Measurements from ENCODE around the gene TBX21. TPM values are rescaled to one million over a fixed set of nuclear protein-coding genes. Genes with fewer than 3 reads are reported as not detected.
"Not testable (repeated sequence)": the region's sequence is repeated elsewhere in the genome, so short reads cannot be mapped to it uniquely, and the experiment has no call there.

The TBX21 gene
- total RNA-seq, 1 experiment from 2014 or later: not detected

DNA sequence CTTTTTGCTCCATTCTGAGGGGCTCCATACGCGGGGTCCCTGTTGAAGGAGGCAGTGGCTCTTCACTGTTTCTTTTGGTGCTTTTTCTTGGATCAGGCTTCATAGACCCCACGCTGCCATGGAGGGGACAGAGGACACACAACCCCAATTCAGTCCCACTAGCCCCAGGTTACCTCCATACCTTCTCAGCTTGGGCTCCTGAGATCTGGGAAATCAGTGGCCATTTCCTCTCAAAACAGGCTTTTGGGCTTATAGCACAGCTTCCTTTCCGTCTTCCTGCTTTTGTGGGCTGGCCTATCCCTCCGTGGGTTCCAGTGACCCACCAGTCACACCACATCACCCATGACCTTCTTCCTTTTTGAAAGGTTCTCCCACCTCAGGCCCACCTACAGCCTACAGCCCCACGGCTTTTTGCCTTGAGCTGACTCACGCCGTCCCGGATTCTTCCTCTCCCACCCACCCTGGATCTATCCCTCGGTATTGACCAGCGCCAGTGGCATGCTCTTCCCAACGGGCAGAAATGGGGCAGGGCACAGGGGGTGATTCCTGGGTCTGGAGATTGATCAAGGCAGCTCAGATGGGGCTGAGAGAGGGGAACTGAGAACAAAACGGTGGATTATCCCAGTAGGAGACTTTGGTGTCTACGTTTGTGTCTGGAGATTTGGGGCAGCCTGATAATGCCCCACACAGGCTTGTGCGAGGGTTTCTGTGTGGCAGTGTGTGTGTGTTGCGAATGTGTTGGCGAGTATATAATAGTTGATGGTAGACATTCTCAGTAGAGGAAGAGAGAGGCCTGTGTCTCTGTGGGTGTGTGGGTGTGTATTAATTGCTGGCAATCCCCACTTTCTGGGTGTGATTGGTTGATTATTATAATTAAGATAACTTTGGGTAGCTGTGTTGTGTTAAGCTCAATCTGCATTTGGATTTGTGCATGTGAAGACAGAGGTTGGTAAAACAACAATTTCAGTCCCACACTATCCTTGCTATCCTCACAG, 3.8 kb downstream of the TBX21 start:
- DNase-seq (ENCODE audit: unreplicated experiment): no peak
- Mint-ChIP-seq H3K4me1 (ENCODE audit: insufficient read depth, unreplicated experiment) (no peaks in the 10 kb centered on the region), H3K9me3 (ENCODE audit: unreplicated experiment) (no peaks in the 10 kb centered on the region), H3K4me3 (ENCODE audit: unreplicated experiment) (no peak overlapping the region), H3K27ac (ENCODE audit: low read depth, unreplicated experiment) (no peak overlapping the region), H3K36me3 (ENCODE audit: insufficient read depth, unreplicated experiment) (no peaks in the 10 kb centered on the region), H3K27me3 (ENCODE audit: insufficient read depth, unreplicated experiment) (peaks cover 46% of the 10 kb centered on the region)
- BruUV-seq (replicated peaks): no TSS peak
- ChIA-PET CTCF (no interaction called here), POLR2A (no interaction called here)
- intact Hi-C loops (cut with micrococcal nuclease): no loop called here
- TF ChIP-seq, protein P1, sequence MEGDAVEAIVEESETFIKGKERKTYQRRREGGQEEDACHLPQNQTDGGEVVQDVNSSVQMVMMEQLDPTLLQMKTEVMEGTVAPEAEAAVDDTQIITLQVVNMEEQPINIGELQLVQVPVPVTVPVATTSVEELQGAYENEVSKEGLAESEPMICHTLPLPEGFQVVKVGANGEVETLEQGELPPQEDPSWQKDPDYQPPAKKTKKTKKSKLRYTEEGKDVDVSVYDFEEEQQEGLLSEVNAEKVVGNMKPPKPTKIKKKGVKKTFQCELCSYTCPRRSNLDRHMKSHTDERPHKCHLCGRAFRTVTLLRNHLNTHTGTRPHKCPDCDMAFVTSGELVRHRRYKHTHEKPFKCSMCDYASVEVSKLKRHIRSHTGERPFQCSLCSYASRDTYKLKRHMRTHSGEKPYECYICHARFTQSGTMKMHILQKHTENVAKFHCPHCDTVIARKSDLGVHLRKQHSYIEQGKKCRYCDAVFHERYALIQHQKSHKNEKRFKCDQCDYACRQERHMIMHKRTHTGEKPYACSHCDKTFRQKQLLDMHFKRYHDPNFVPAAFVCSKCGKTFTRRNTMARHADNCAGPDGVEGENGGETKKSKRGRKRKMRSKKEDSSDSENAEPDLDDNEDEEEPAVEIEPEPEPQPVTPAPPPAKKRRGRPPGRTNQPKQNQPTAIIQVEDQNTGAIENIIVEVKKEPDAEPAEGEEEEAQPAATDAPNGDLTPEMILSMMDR (IDR thresholded peaks at IDR 0.05; ENCODE audit: unreplicated experiment): no peak

DNA sequence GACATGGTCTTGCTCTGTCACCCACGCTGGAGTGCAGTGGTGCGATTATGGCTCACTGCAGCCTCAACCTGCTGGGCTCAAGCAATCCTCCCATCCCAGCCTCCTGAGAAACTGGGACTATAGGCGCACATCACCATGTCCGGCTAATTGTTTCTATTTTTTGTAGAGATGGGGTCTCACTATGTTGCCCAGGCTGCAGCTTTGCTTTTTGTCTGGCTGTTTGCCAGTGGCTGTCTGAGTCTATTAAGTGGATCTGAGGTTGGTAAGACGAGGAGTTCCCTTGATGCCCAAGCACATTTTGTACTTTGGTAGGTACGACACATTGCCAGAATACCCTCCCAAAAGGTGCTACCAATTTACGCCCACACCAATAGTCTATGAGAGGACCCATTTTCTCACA, 5.1 kb downstream of the TBX21 start:
- ChIA-PET POLR2A (interaction anchor here (0.6 kb wide), 1 partner anchor 38 kb away, joined by 5 read pairs; no protein-coding TSS in a partner anchor), CTCF (no interaction called here)
- DNase-seq (ENCODE audit: unreplicated experiment): no peak
- TF ChIP-seq, protein P1 (IDR thresholded peaks at IDR 0.05; ENCODE audit: unreplicated experiment): no peak
- Mint-ChIP-seq H3K4me3 (ENCODE audit: unreplicated experiment) (no peak overlapping the region), H3K36me3 (ENCODE audit: insufficient read depth, unreplicated experiment) (no peaks in the 10 kb centered on the region), H3K27ac (ENCODE audit: low read depth, unreplicated experiment) (no peak overlapping the region), H3K9me3 (ENCODE audit: unreplicated experiment) (no peaks in the 10 kb centered on the region), H3K27me3 (ENCODE audit: insufficient read depth, unreplicated experiment) (peaks cover 46% of the 10 kb centered on the region), H3K4me1 (ENCODE audit: insufficient read depth, unreplicated experiment) (no peaks in the 10 kb centered on the region)
- no TSS peak for BruUV-seq (replicated peaks)
- intact Hi-C loops (cut with micrococcal nuclease): no loop called here

DNA sequence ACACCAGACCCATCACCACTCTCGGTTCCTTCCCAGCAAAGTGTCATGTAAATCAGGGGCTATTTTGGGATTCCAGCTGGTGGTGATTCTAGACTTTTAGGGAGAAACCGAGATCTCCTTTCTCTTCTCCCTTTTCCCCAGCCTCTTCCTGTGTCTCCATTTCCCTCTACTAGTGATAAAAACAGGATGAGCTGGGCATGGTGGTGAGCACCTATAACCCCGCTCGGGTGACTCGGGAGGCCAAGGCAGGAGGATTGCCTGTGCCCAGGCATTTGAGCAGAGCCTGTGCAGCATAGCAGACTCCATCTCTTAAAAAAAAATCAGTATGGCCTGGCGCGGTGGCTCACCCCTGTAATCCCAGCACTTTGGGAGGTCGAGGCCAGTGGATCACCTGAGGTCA, 6.1 kb downstream of the TBX21 start:
- no peak overlapping the region for H3K4me3 Mint-ChIP-seq (ENCODE audit: unreplicated experiment)

DNA sequence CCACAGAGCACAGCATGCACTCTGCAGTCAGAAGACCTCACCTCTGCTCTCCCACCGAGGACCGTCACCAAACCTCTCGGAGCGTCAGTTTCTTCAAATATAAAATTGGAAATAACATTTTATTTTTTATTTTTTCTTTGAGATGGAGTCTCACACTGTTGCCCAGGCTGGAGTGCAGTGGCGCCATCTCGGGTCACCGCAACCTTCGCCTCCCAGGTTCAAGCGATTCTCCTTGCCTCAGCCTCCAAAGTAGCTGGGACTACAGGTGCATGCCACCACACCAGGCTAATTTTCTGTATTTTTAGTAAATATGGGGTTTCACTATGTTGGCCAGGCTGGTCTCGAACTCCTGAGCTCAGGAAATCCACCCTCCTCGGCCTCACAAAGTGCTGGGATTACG, 6.9 kb downstream of the TBX21 start:
- not testable (repeated sequence) for BruUV-seq (replicated peaks)

More for the DNA sequence above, 6.1 kb downstream of the TBX21 start:
- Mint-ChIP-seq H3K36me3 (ENCODE audit: insufficient read depth, unreplicated experiment) (no peaks in the 10 kb centered on the region), H3K9me3 (ENCODE audit: unreplicated experiment) (no peaks in the 10 kb centered on the region), H3K27me3 (ENCODE audit: insufficient read depth, unreplicated experiment) (peaks cover 46% of the 10 kb centered on the region), H3K27ac (ENCODE audit: low read depth, unreplicated experiment) (no peak overlapping the region), H3K4me1 (ENCODE audit: insufficient read depth, unreplicated experiment) (no peaks in the 10 kb centered on the region)
- intact Hi-C loops (cut with micrococcal nuclease): no loop called here
- ChIA-PET CTCF (no interaction called here), POLR2A (no interaction called here)
- TF ChIP-seq, protein P1 (IDR thresholded peaks at IDR 0.05; ENCODE audit: unreplicated experiment): no peak
- no TSS peak for BruUV-seq (replicated peaks)
- DNase-seq (ENCODE audit: unreplicated experiment): no peak

More for the DNA sequence above, 6.9 kb downstream of the TBX21 start:
- POLR2A ChIA-PET; DNase-seq (ENCODE audit: unreplicated experiment); H3K36me3 Mint-ChIP-seq (ENCODE audit: insufficient read depth, unreplicated experiment); H3K9me3 Mint-ChIP-seq (ENCODE audit: unreplicated experiment); H3K27ac Mint-ChIP-seq (ENCODE audit: low read depth, unreplicated experiment); H3K4me3 Mint-ChIP-seq (ENCODE audit: unreplicated experiment); intact Hi-C loops (cut with micrococcal nuclease); CTCF ChIA-PET; H3K4me1 Mint-ChIP-seq (ENCODE audit: insufficient read depth, unreplicated experiment): not testable (repeated sequence)
- H3K27me3 Mint-ChIP-seq (ENCODE audit: insufficient read depth, unreplicated experiment): peaks cover 46% of the 10 kb centered on the region
